ENCODE measurements around the gene KDR.
A peak's percentile ranks its signal among the peaks of the same experiment; 100 is the strongest.

The KDR gene

DNA sequence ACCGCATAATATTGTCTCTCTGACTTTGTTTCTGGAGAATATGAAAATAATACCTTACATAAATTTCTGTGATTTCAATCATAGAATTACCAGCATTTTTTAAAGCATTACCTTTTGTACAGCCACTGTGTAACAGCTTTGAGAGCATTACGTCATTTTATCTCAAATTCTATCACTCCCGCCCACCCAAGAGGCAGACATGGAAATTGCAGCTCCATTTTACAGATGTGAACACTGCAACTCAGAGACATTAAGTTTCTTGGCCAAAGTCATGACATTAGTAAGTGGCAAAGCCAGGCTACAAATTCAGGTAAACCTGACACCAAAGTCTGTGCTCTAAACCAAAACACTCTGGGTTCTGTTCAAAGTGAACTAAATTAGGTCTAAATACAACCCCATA, 33.6 kb upstream of the KDR start:
- H3K27ac ChIP-seq (ENCODE audit: low read depth, low read length), result no peak overlapping the region
- no peak overlapping the region for H4K8ac ChIP-seq (ENCODE audit: low read depth, low read length)
- no peak overlapping the region for H2BK5ac ChIP-seq (ENCODE audit: low read depth, low read length, poor library complexity)
- no peaks in the 10 kb centered on the region for H3K79me1 ChIP-seq (ENCODE audit: low read length)
- H2AFZ ChIP-seq (ENCODE audit: insufficient read depth, low read length, poor library complexity), result no peak overlapping the region
- H3K4me1 ChIP-seq (ENCODE audit: control insufficient read depth in 1 of 2, insufficient read depth in 2 of 2, low read length in 2 of 2), result no peaks in the 10 kb centered on the region
- no peak overlapping the region for H3K4ac ChIP-seq (ENCODE audit: low read depth, low read length)
- no peak overlapping the region for H2BK120ac ChIP-seq (ENCODE audit: insufficient read depth, low read length, poor library complexity)
- H3K18ac ChIP-seq (ENCODE audit: low read length), result no peak overlapping the region
- H3K27me3 ChIP-seq (ENCODE audit: insufficient read depth, low read length), result no peaks in the 10 kb centered on the region
- WGBS (ENCODE audit: extremely low coverage, insufficient coverage, insufficient read length), result no CpG with 5 or more reads among the region's 3 CpGs
- no peak overlapping the region for H2AK5ac ChIP-seq (ENCODE audit: low read length)
- no peak overlapping the region for H3K23ac ChIP-seq (ENCODE audit: low read length)
- no peaks in the 10 kb centered on the region for H3K9me3 ChIP-seq (ENCODE audit: insufficient read depth, low read depth, low read length)
- H3K4me3 ChIP-seq (ENCODE audit: low read depth, low read length), result no peak overlapping the region
- no peaks in the 10 kb centered on the region for H3K79me2 ChIP-seq (ENCODE audit: control insufficient read depth, insufficient read depth, low read length, poor library complexity)
- no peak overlapping the region for H4K12ac ChIP-seq (ENCODE audit: low read depth, low read length)
- no peak overlapping the region for H4K91ac ChIP-seq (ENCODE audit: low read depth, low read length)
- DNase-seq, result peak in 1 of 2 donors; percentile 10
- H3K9ac ChIP-seq (ENCODE audit: low read length), result no peak overlapping the region
- H3K4me2 ChIP-seq (ENCODE audit: low read length), result no peak overlapping the region
- H3K36me3 ChIP-seq (ENCODE audit: control insufficient read depth in 1 of 2, insufficient read depth in 2 of 2, low read length in 2 of 2), result no peaks in the 10 kb centered on the region
- H2BK12ac ChIP-seq (ENCODE audit: low read length), result no peak overlapping the region
- H3K14ac ChIP-seq (ENCODE audit: low read length), result no peak overlapping the region

GRCh38 chr4:55157559-55158277, 32.3 kb upstream of the KDR start:
- H3K79me2 ChIP-seq (ENCODE audit: control insufficient read depth, insufficient read depth, low read length, poor library complexity), result no peaks in the 10 kb centered on the region
- no CpG with 5 or more reads among the region's 45 CpGs for WGBS (ENCODE audit: extremely low coverage, insufficient coverage, insufficient read length)
- DNase-seq, result no peak

DNA sequence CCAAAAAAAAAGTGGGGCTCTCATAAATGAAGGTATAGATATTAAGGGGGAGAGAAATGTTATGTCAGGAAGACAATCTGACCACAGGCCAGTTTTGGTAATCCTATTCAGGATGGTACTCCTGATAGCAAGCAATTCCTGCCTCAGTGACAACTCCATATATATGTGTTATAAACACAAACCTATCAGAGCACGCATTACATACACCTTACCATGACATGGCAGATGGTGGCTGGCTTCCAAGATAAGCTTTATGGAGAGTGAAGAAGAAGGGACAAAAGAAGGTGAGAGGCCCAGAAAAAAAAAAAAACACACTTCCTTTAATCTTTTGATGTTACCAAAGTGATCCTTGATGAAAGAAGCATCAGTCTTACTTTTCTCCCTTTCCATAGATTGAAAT, 29.5 kb upstream of the KDR start:
- Histone ChIP-seq H2BK120ac (ENCODE audit: insufficient read depth, low read length, poor library complexity) (no peak overlapping the region), H2BK5ac (ENCODE audit: low read depth, low read length, poor library complexity) (no peak overlapping the region), H3K4me2 (ENCODE audit: low read length) (no peak overlapping the region), H3K79me1 (ENCODE audit: low read length) (no peaks in the 10 kb centered on the region), H3K27me3 (ENCODE audit: insufficient read depth, low read length) (no peaks in the 10 kb centered on the region), H3K36me3 (ENCODE audit: control insufficient read depth in 1 of 2, insufficient read depth in 2 of 2, low read length in 2 of 2) (no peaks in the 10 kb centered on the region), H4K12ac (ENCODE audit: low read depth, low read length) (no peak overlapping the region), H3K4ac (ENCODE audit: low read depth, low read length) (no peak overlapping the region), H2AK5ac (ENCODE audit: low read length) (no peak overlapping the region), H3K4me3 (ENCODE audit: low read depth, low read length) (no peak overlapping the region), H4K91ac (ENCODE audit: low read depth, low read length) (no peak overlapping the region), H3K23ac (ENCODE audit: low read length) (no peak overlapping the region), H3K14ac (ENCODE audit: low read length) (no peak overlapping the region), H3K9ac (ENCODE audit: low read length) (no peak overlapping the region), H3K79me2 (ENCODE audit: control insufficient read depth, insufficient read depth, low read length, poor library complexity) (no peaks in the 10 kb centered on the region), H2BK12ac (ENCODE audit: low read length) (no peak overlapping the region), H3K4me1 (ENCODE audit: control insufficient read depth in 1 of 2, insufficient read depth in 2 of 2, low read length in 2 of 2) (no peaks in the 10 kb centered on the region), H4K8ac (ENCODE audit: low read depth, low read length) (no peak overlapping the region), H3K18ac (ENCODE audit: low read length) (no peak overlapping the region), H2AFZ (ENCODE audit: insufficient read depth, low read length, poor library complexity) (no peak overlapping the region), H3K9me3 (ENCODE audit: insufficient read depth, low read depth, low read length) (no peaks in the 10 kb centered on the region), H3K27ac (ENCODE audit: low read depth, low read length) (no peak overlapping the region)
- DNase-seq, result no peak
- no CpG with 5 or more reads among the region's 1 CpG for WGBS (ENCODE audit: extremely low coverage, insufficient coverage, insufficient read length)

More at GRCh38 chr4:55157559-55158277, 32.3 kb upstream of the KDR start:
- no peak overlapping the region for H2AK5ac ChIP-seq (ENCODE audit: low read length)
- no peak overlapping the region for H4K91ac ChIP-seq (ENCODE audit: low read depth, low read length)
- H3K79me1 ChIP-seq (ENCODE audit: low read length), result no peaks in the 10 kb centered on the region
- no peak overlapping the region for H3K4ac ChIP-seq (ENCODE audit: low read depth, low read length)
- H3K27ac ChIP-seq (ENCODE audit: low read depth, low read length), result no peak overlapping the region
- H3K18ac ChIP-seq (ENCODE audit: low read length), result no peak overlapping the region
- H3K23ac ChIP-seq (ENCODE audit: low read length), result no peak overlapping the region
- no peak overlapping the region for H3K4me3 ChIP-seq (ENCODE audit: low read depth, low read length)
- no peak overlapping the region for H3K9ac ChIP-seq (ENCODE audit: low read length)
- H3K4me1 ChIP-seq (ENCODE audit: control insufficient read depth in 1 of 2, insufficient read depth in 2 of 2, low read length in 2 of 2), result no peaks in the 10 kb centered on the region
- H2BK12ac ChIP-seq (ENCODE audit: low read length), result no peak overlapping the region
- no peaks in the 10 kb centered on the region for H3K9me3 ChIP-seq (ENCODE audit: insufficient read depth, low read depth, low read length)
- no peak overlapping the region for H2AFZ ChIP-seq (ENCODE audit: insufficient read depth, low read length, poor library complexity)
- no peak overlapping the region for H3K14ac ChIP-seq (ENCODE audit: low read length)
- no peaks in the 10 kb centered on the region for H3K27me3 ChIP-seq (ENCODE audit: insufficient read depth, low read length)
- no peak overlapping the region for H4K8ac ChIP-seq (ENCODE audit: low read depth, low read length)
- H2BK5ac ChIP-seq (ENCODE audit: low read depth, low read length, poor library complexity), result no peak overlapping the region
- no peak overlapping the region for H4K12ac ChIP-seq (ENCODE audit: low read depth, low read length)
- H3K36me3 ChIP-seq (ENCODE audit: control insufficient read depth in 1 of 2, insufficient read depth in 2 of 2, low read length in 2 of 2), result no peaks in the 10 kb centered on the region
- H2BK120ac ChIP-seq (ENCODE audit: insufficient read depth, low read length, poor library complexity), result no peak overlapping the region
- no peak overlapping the region for H3K4me2 ChIP-seq (ENCODE audit: low read length)

DNA sequence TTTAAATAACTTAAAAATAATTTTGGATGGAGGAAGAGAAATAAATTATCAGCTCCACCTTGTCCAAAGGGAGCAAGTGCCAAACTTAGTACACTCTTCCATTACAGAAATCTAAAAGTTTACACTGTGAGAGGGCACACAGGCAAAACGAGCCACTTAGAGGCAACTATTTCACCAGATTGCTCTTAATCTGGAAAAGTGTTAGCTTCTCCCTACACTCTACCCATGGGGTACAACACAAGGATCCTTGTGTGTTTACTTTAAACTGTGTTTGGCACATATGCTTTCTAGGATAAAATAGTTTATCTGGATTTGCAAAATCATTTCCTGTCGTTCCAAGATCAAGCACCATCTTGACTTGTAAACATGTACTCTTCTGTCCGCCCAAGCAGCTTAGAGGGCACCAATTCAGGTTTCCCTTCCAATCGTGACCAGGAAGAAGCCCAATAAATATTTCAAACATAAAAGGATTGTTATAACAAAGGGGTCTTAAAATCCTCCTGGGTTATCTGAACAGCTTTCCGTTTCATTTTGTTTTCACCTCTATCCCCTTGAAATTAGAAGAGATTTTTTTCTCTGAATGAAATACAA, 29.0 kb upstream of the KDR start:
- Histone ChIP-seq H4K91ac (ENCODE audit: low read depth, low read length) (no peak overlapping the region), H3K4me2 (ENCODE audit: low read length) (no peak overlapping the region), H2BK5ac (ENCODE audit: low read depth, low read length, poor library complexity) (no peak overlapping the region), H4K12ac (ENCODE audit: low read depth, low read length) (no peak overlapping the region), H3K14ac (ENCODE audit: low read length) (no peak overlapping the region), H3K79me1 (ENCODE audit: low read length) (no peaks in the 10 kb centered on the region), H3K36me3 (ENCODE audit: control insufficient read depth in 1 of 2, insufficient read depth in 2 of 2, low read length in 2 of 2) (no peaks in the 10 kb centered on the region), H3K79me2 (ENCODE audit: control insufficient read depth, insufficient read depth, low read length, poor library complexity) (no peaks in the 10 kb centered on the region), H4K8ac (ENCODE audit: low read depth, low read length) (no peak overlapping the region), H3K9ac (ENCODE audit: low read length) (no peak overlapping the region), H3K9me3 (ENCODE audit: insufficient read depth, low read depth, low read length) (no peaks in the 10 kb centered on the region), H3K4ac (ENCODE audit: low read depth, low read length) (no peak overlapping the region), H3K27ac (ENCODE audit: low read depth, low read length) (no peak overlapping the region), H3K18ac (ENCODE audit: low read length) (no peak overlapping the region), H2AFZ (ENCODE audit: insufficient read depth, low read length, poor library complexity) (no peak overlapping the region), H3K4me3 (ENCODE audit: low read depth, low read length) (no peak overlapping the region), H3K23ac (ENCODE audit: low read length) (no peak overlapping the region), H2AK5ac (ENCODE audit: low read length) (no peak overlapping the region), H3K4me1 (ENCODE audit: control insufficient read depth in 1 of 2, insufficient read depth in 2 of 2, low read length in 2 of 2) (no peaks in the 10 kb centered on the region), H2BK12ac (ENCODE audit: low read length) (no peak overlapping the region), H3K27me3 (ENCODE audit: insufficient read depth, low read length) (no peaks in the 10 kb centered on the region), H2BK120ac (ENCODE audit: insufficient read depth, low read length, poor library complexity) (no peak overlapping the region)
- no peak for DNase-seq
- no CpG with 5 or more reads among the region's 5 CpGs for WGBS (ENCODE audit: extremely low coverage, insufficient coverage, insufficient read length)

Data from trophoblast cell (in vitro differentiated cells and primary cell).